GM12878 (cell line): ENCODE data around the gene ZFC3H1. TPM values are rescaled to one million over a fixed set of nuclear protein-coding genes. Genes with fewer than 3 reads are reported as not detected.

Source experiments
- ATAC-seq: fragments of 200-7000 bp; cut with Tn5 transposase; 3 replicates; pipeline ENCODE4 v1.9.1; 2020; ENCODE audit warnings: mild to moderate bottlenecking, moderate library complexity
- BruUV-seq: library from RNA; stranded (reverse); fragments of 400-500 nt; replicated peaks from 2 replicates; lab custom pipeline; 2021; lab: Mats Ljungman, UMichigan
- CTCF ChIA-PET: fragments of 300-600 bp; sonication (Branson Sonifier 250); formaldehyde crosslinking; extraction: SDS; loops from one replicate; lab custom pipeline; 2021; ENCODE audit warnings: inconsistent platforms; lab: Yijun Ruan, JAX
- POLR2A ChIA-PET: fragments of 350-600 bp; formaldehyde crosslinking; extraction: SDS; loops from one replicate; lab custom pipeline; 2021; ENCODE audit warnings: inconsistent platforms; lab: Charles Lee
- RAD21 ChIA-PET: fragments of 300-600 bp; sonication (Branson Sonifier 250); formaldehyde crosslinking; loops from one replicate; lab custom pipeline; 2023; ENCODE audit warnings: antibody characterized with exemption; ENCODE audit not compliant: unreplicated experiment; lab: Charles Lee
- SMC1A ChIA-PET: fragments of 300-600 bp; sonication (Branson Sonifier 250); formaldehyde crosslinking; loops from one replicate; lab custom pipeline; 2023; ENCODE audit not compliant: unreplicated experiment, uncharacterized antibody; lab: Charles Lee
- DNase-seq: peaks from one replicate; pipeline ENCODE4 v3.0.0-alpha.2; 2011; ENCODE audit warnings: low read depth, low spot score
- FAIRE-seq: peaks from 3 replicates; lab custom pipeline; 2011; peaks lifted over from hg19 to GRCh38; lab: Jason Lieb, UNC
- H2AFZ ChIP-seq: 2 replicates; pipeline ENCODE4 v1.6.0; 2011; ENCODE audit warnings: low read depth, low read length, control low read depth; ENCODE audit not compliant: control insufficient read depth
- H3K27ac ChIP-seq: 2 replicates; pipeline ENCODE4 v1.5.1; 2011; ENCODE audit warnings: control low read depth; ENCODE audit not compliant: control insufficient read depth, insufficient read depth
- H3K27me3 ChIP-seq, 2 experiments: replicated peaks in 1 of 2; 2 replicates each; pipeline versions ENCODE4 v1.6.0 to v1.6.1; 2011; ENCODE audit warnings: low read length in 1 of 2; ENCODE audit not compliant: control insufficient read depth in 2 of 2, insufficient read depth in 2 of 2
- H3K36me3 ChIP-seq, 2 experiments: 2 replicates each; pipeline ENCODE4 v1.5.1; 2011; ENCODE audit warnings: low read length in 1 of 2; ENCODE audit not compliant: control insufficient read depth in 2 of 2, insufficient read depth in 2 of 2
- H3K4me1 ChIP-seq: 2 replicates; pipeline ENCODE4 v1.6.1; 2011; ENCODE audit warnings: mild to moderate bottlenecking, low read length, moderate library complexity, mixed read lengths; ENCODE audit not compliant: control insufficient read depth, insufficient read depth
- H3K4me2 ChIP-seq: 2 replicates; pipeline ENCODE4 v1.6.0; 2011; ENCODE audit warnings: control low read depth; ENCODE audit not compliant: control insufficient read depth, insufficient read depth
- H3K4me3 ChIP-seq: fragments of 200-600 bp; sonication (generic); 2 replicates; pipeline ENCODE4 v1.5.1; 2016
- H3K79me2 ChIP-seq: 2 replicates; pipeline ENCODE4 v1.6.0; 2011; ENCODE audit warnings: low read length; ENCODE audit not compliant: control insufficient read depth, insufficient read depth
- H3K9ac ChIP-seq: 2 replicates; pipeline ENCODE4 v1.8.0; 2011; ENCODE audit warnings: low read length, control low read depth, mixed read lengths; ENCODE audit not compliant: control insufficient read depth, insufficient read depth
- H3K9me3 ChIP-seq: replicated peaks from 3 replicates; pipeline ENCODE4 v1.5.1; 2011; ENCODE audit warnings: mild to moderate bottlenecking, low read length; ENCODE audit not compliant: control insufficient read depth, insufficient read depth
- H4K20me1 ChIP-seq: 2 replicates; pipeline ENCODE4 v1.6.0; 2011; ENCODE audit not compliant: control insufficient read depth, insufficient read depth
- BACH1 ChIP-seq: fragments of 450-650 bp; IDR thresholded peaks from 2 replicates; pipeline ENCODE4 v1.6.1; 2017; ENCODE audit warnings: mild to moderate bottlenecking, borderline replicate concordance
- BCL11A ChIP-seq: IDR thresholded peaks from 2 replicates; pipeline ENCODE4 v1.6.1; 2011; ENCODE audit warnings: low read depth, low read length
- BMI1 ChIP-seq: fragments of 450-650 bp; IDR thresholded peaks from 2 replicates; pipeline ENCODE4 v1.6.1; 2016; ENCODE audit warnings: mild to moderate bottlenecking, moderate library complexity, borderline replicate concordance
- BRCA1 ChIP-seq: IDR thresholded peaks from 2 replicates; pipeline ENCODE4 v1.6.1; 2011; ENCODE audit warnings: low read depth, low read length, improper control_type of control experiment
- CBX3 ChIP-seq: fragments of 200-600 bp; sonication (generic); IDR thresholded peaks from 2 replicates; pipeline ENCODE4 v1.6.1; 2016; ENCODE audit warnings: low read depth, borderline replicate concordance
- CUX1 ChIP-seq: IDR thresholded peaks from 2 replicates; pipeline ENCODE4 v1.6.1; 2012; ENCODE audit warnings: improper control_type of control experiment, low read depth, low read length; ENCODE audit not compliant: insufficient replicate concordance
- EP300 ChIP-seq, 2 experiments: fragments of 150-350 bp in 1 of 2; IDR thresholded peaks; 2 replicates each; pipeline ENCODE4 v1.6.1; 2011 to 2012; ENCODE audit warnings: low read depth in 2 of 2, low read length in 2 of 2, borderline replicate concordance in 1 of 2, improper control_type of control experiment in 1 of 2, inconsistent platforms in 1 of 2; ENCODE audit not compliant: control insufficient read depth in 1 of 2
- MYB ChIP-seq: fragments of 150-350 bp; IDR thresholded peaks from 2 replicates; pipeline ENCODE4 v1.6.1; 2014; ENCODE audit warnings: mild to moderate bottlenecking, low read depth, low read length, borderline replicate concordance
- PAX5 ChIP-seq: IDR thresholded peaks from 2 replicates; pipeline ENCODE4 v1.6.1; 2011; ENCODE audit warnings: low read depth, low read length, borderline replicate concordance
- RELA ChIP-seq: fragments of 450-650 bp; IDR thresholded peaks from 2 replicates; pipeline ENCODE4 v1.8.0; 2014; ENCODE audit warnings: borderline replicate concordance; ENCODE audit not compliant: partially characterized antibody
- SMAD5 ChIP-seq: IDR thresholded peaks from 2 replicates; pipeline ENCODE4 v1.6.1; 2016; ENCODE audit warnings: antibody characterized with exemption, low read depth
- SUPT20H ChIP-seq: IDR thresholded peaks from 2 replicates; pipeline ENCODE4 v1.6.1; 2011; ENCODE audit warnings: low read depth, mild to moderate bottlenecking, low read length, moderate library complexity, borderline replicate concordance; ENCODE audit not compliant: control insufficient read depth
- TBL1XR1 ChIP-seq: IDR thresholded peaks from 2 replicates; pipeline ENCODE4 v1.6.1; 2012; ENCODE audit warnings: low read depth, low read length, improper control_type of control experiment
- USF2 ChIP-seq: IDR thresholded peaks from 2 replicates; pipeline ENCODE4 v1.6.1; 2011; ENCODE audit warnings: low read depth, low read length, improper control_type of control experiment, borderline replicate concordance
- ZBED1 ChIP-seq: IDR thresholded peaks from 2 replicates; pipeline ENCODE4 v1.6.1; 2016; ENCODE audit warnings: borderline replicate concordance
- ZNF217 ChIP-seq: fragments of 450-650 bp; IDR thresholded peaks from 2 replicates; pipeline ENCODE4 v1.6.1; 2017; ENCODE audit warnings: antibody characterized with exemption, mild to moderate bottlenecking
- ZSCAN29 ChIP-seq: fragments of 450-650 bp; IDR thresholded peaks from 2 replicates; pipeline ENCODE4 v1.6.1; 2017; ENCODE audit warnings: mild to moderate bottlenecking, moderate library complexity
- WGBS: methylation state at CpG from one replicate; pipeline ENCODE4 v1.1.6; 2016; ENCODE audit warnings: low lambda C conversion rate; ENCODE audit not compliant: insufficient replicate concordance, insufficient coverage; ENCODE audit errors: missing lambda C conversion rate; 5-methylcytosine and 5-hydroxymethylcytosine counted together
- in situ Hi-C: fragments of 300-500 bp; cut with MboI; formaldehyde crosslinking; loops from 9 replicates; pipeline ENCODE4 v1.14.3; 2018; ENCODE audit warnings: mixed read lengths
- intact Hi-C: fragments of 100-400 bp; cut with micrococcal nuclease; formaldehyde crosslinking; loops from one replicate; pipeline ENCODE4 v1.14.2; 2022; ENCODE audit not compliant: unreplicated experiment
- polyA plus RNA-seq, 11 experiments: library from polyadenylated mRNA; depleted of rRNA in 4 of 11; unstranded in 6 of 11; stranded (reverse) in 5 of 11; fragments of >200 nt; fragmentation: Nextera tagmentation in 4 of 11; fragmentation: Illumina TruSeq in 1 of 11; extraction: Ambion mirVana in 4 of 11; extraction: Trizol in 1 of 11; gene quantifications; 1 replicate in 1 of 11; 2 replicates in 10 of 11; pipeline versions ENCODE4 v1.2.1 to v1.2.3, GENCODE V29; 2011 to 2016; ENCODE audit warnings: inconsistent platforms in 2 of 11, missing spikeins in 2 of 11, low read depth in 1 of 11
- total RNA-seq, 4 experiments: library from RNA; depleted of rRNA in 3 of 4; stranded (reverse); fragments of >200 nt in 3 of 4; fragmentation: Illumina TruSeq in 1 of 4; extraction: Trizol in 1 of 4; gene quantifications; 2 replicates each; pipeline versions ENCODE4 v1.2.1 to v1.2.3, GENCODE V29; 2013 to 2021

ZFC3H1 gene
- total and polyA plus RNA-seq, 10 of the 15 experiments (the other 5 are each of a cell fraction or from before 2014, with no cell fraction given), result 11.2 to 88.7 (median 25.9) TPM

- ATAC-seq (no peak), DNase-seq (no peak), FAIRE-seq (no peak)
- ChIA-PET CTCF (interaction anchor here (1.4 kb wide), 1 partner anchor 168 kb away, joined by 3 read pairs; no protein-coding TSS in a partner anchor), SMC1A (no interaction called here), RAD21 (no interaction called here), POLR2A (interaction anchor here (0.5 kb wide), 1 partner anchor 28 kb away, joined by 3 read pairs; no protein-coding TSS in a partner anchor)
- Histone ChIP-seq H3K4me3 (no peak overlapping the region), H3K27ac (no peak overlapping the region), H3K36me3 (no peaks in the 10 kb centered on the region), H4K20me1 (no peaks in the 10 kb centered on the region), H2AFZ (no peak overlapping the region), H3K4me1 (no peaks in the 10 kb centered on the region), H3K4me2 (no peak overlapping the region), H3K27me3 (no peaks in the 10 kb centered on the region; a peak in 2 of 4 replicates), H3K9ac (no peak overlapping the region), H3K79me2 (no peaks in the 10 kb centered on the region), H3K9me3 (no peaks in the 10 kb centered on the region)
- WGBS, result 13% methylated on average over 5 of the region's 5 CpGs
- in situ Hi-C loops, result no loop called here
- intact Hi-C loops, result no loop called here
- no TSS peak for BruUV-seq
- TF ChIP-seq EP300 (IDR thresholded peaks at IDR 0.05; ENCODE audit: borderline replicate concordance in 1 of 2, control insufficient read depth in 1 of 2, low read depth in 2 of 2, low read length in 2 of 2) (no peak), PAX5 (no peak), TBL1XR1 (no peak), ZBED1 (no peak), ZNF217 (no peak), SMAD5 (no peak), BRCA1 (no peak), RELA (no peak), CUX1 (no peak), BMI1 (no peak), SUPT20H (no peak), MYB (no peak), ZSCAN29 (no peak), CBX3 (no peak), BACH1 (no peak), BCL11A (no peak), USF2 (no peak)
These were observed 84.9 kb downstream of the ZFC3H1 start for GRCh38 chr12:71578694-71579258.
